Ovary (tissue), 3 donors: ENCODE results near the gene RPAP2.

Experiments
- EP300 ChIP-seq: sonication (generic); formaldehyde crosslinking; IDR thresholded peaks from one replicate; pipeline ENCODE4 v1.6.1; 2017; ENCODE audit warnings: antibody characterized with exemption
- TF ChIP-seq, protein P1 (sequence below), 3 donors: fragments of 450-650 bp in 2 of 3; fragments of 200-600 bp in 1 of 3; IDR thresholded peaks; one replicate each; pipeline versions ENCODE4 v1.5.1 to v1.8.0; 2016 to 2022; ENCODE audit warnings: antibody characterized with exemption in 3 of 3, mild to moderate bottlenecking in 1 of 3
- donor health status: DM: no; HTN: no; CAD: no.

DNA sequence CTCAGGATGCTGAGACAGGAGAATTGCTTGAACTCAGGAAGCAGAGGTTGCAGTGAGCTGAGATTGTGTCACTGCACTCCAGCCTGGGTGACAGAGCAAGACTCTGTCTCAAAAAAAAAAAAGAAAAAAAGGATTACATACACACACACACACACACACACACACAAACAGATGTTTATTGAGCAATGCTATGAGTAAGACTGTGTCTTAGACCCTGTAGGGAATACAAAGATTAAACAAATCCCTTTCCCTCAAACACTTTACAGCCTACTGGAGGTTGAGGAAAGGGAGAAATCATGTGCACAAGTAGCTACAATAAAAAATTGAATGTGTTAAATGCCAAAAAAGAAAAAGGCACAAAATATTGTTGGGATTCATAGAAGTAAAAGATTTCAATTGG is 58.1 kb downstream of the RPAP2 start:
- TF ChIP-seq, protein P1, sequence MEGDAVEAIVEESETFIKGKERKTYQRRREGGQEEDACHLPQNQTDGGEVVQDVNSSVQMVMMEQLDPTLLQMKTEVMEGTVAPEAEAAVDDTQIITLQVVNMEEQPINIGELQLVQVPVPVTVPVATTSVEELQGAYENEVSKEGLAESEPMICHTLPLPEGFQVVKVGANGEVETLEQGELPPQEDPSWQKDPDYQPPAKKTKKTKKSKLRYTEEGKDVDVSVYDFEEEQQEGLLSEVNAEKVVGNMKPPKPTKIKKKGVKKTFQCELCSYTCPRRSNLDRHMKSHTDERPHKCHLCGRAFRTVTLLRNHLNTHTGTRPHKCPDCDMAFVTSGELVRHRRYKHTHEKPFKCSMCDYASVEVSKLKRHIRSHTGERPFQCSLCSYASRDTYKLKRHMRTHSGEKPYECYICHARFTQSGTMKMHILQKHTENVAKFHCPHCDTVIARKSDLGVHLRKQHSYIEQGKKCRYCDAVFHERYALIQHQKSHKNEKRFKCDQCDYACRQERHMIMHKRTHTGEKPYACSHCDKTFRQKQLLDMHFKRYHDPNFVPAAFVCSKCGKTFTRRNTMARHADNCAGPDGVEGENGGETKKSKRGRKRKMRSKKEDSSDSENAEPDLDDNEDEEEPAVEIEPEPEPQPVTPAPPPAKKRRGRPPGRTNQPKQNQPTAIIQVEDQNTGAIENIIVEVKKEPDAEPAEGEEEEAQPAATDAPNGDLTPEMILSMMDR (IDR thresholded peaks at IDR 0.05), result no peak
- no peak for TF ChIP-seq EP300
